Mucosa of stomach (tissue), 1 donor: ENCODE measurements around the gene BAMBI.

ENCODE experiments used
- H3K27me3 ChIP-seq: one replicate; pipeline ENCODE4 v1.7.0; 2013; ENCODE audit warnings: mild to moderate bottlenecking, low read length; ENCODE audit not compliant: control insufficient read depth, insufficient read depth
- H3K36me3 ChIP-seq: one replicate; pipeline ENCODE4 v1.7.0; 2013; ENCODE audit warnings: low read length; ENCODE audit not compliant: control insufficient read depth, insufficient read depth
- H3K4me1 ChIP-seq: one replicate; pipeline ENCODE4 v1.7.0; 2013; ENCODE audit warnings: mild to moderate bottlenecking, low read length; ENCODE audit not compliant: control insufficient read depth, insufficient read depth
- H3K4me3 ChIP-seq: one replicate; pipeline ENCODE4 v1.7.0; 2013; ENCODE audit warnings: low read length
- H3K9ac ChIP-seq: one replicate; pipeline ENCODE4 v1.7.0; 2013; ENCODE audit warnings: mild to moderate bottlenecking, low read length, moderate library complexity
- H3K9me3 ChIP-seq: one replicate; pipeline ENCODE4 v1.7.0; 2013; ENCODE audit warnings: mild to moderate bottlenecking, low read length, moderate library complexity; ENCODE audit not compliant: control insufficient read depth
- donor health status: Pancreatic carcinoma.

The BAMBI gene

GRCh38 chr10:28661035-28661434 is 16.3 kb upstream of the BAMBI start:
- Histone ChIP-seq H3K4me1 (no peaks in the 10 kb centered on the region), H3K9ac (no peak overlapping the region), H3K27me3 (no peaks in the 10 kb centered on the region), H3K9me3 (no peaks in the 10 kb centered on the region), H3K4me3 (no peak overlapping the region), H3K36me3 (no peaks in the 10 kb centered on the region)

GRCh38 chr10:28663576-28664368 is 13.5 kb upstream of the BAMBI start:
- Histone ChIP-seq H3K4me1 (peaks cover 4% of the 10 kb centered on the region), H3K9me3 (no peaks in the 10 kb centered on the region), H3K4me3 (no peak overlapping the region), H3K27me3 (peaks cover 15% of the 10 kb centered on the region), H3K36me3 (no peaks in the 10 kb centered on the region), H3K9ac (no peak overlapping the region)

- Histone ChIP-seq H3K9ac (no peak overlapping the region), H3K4me1 (peaks cover 8% of the 10 kb centered on the region), H3K27me3 (peaks cover 21% of the 10 kb centered on the region)
Observed at GRCh38 chr10:28664369-28664740, 13.0 kb upstream of the BAMBI start.

GRCh38 chr10:28666751-28667467 is 10.4 kb upstream of the BAMBI start:
- Histone ChIP-seq H3K4me3 (no peak overlapping the region), H3K36me3 (no peaks in the 10 kb centered on the region), H3K27me3 (peaks cover 36% of the 10 kb centered on the region), H3K9me3 (no peaks in the 10 kb centered on the region), H3K9ac (no peak overlapping the region), H3K4me1 (peaks cover 8% of the 10 kb centered on the region)

More at GRCh38 chr10:28664369-28664740, 13.0 kb upstream of the BAMBI start:
- Histone ChIP-seq H3K4me3 (no peak overlapping the region), H3K36me3 (no peaks in the 10 kb centered on the region), H3K9me3 (no peaks in the 10 kb centered on the region)

- no peak overlapping the region for H3K4me3 ChIP-seq
- H3K9me3 ChIP-seq = no peaks in the 10 kb centered on the region
- peaks cover 47% of the 10 kb centered on the region for H3K27me3 ChIP-seq
- no peaks in the 10 kb centered on the region for H3K36me3 ChIP-seq
- no peak overlapping the region for H3K9ac ChIP-seq
- H3K4me1 ChIP-seq = peaks cover 8% of the 10 kb centered on the region
Observed at GRCh38 chr10:28668363-28669226, 8.7 kb upstream of the BAMBI start.

GRCh38 chr10:28669227-28670173 is 7.8 kb upstream of the BAMBI start:
- H3K4me1 ChIP-seq = peaks cover 8% of the 10 kb centered on the region
- H3K4me3 ChIP-seq = no peak overlapping the region
- no peaks in the 10 kb centered on the region for H3K9me3 ChIP-seq
- H3K27me3 ChIP-seq = peaks cover 50% of the 10 kb centered on the region
- no peaks in the 10 kb centered on the region for H3K36me3 ChIP-seq
- no peak overlapping the region for H3K9ac ChIP-seq

GRCh38 chr10:28674782-28675181 is 2.5 kb upstream of the BAMBI start:
- Histone ChIP-seq H3K9me3 (no peaks in the 10 kb centered on the region), H3K9ac (no peak overlapping the region), H3K4me1 (peaks cover 10% of the 10 kb centered on the region), H3K4me3 (no peak overlapping the region), H3K27me3 (peaks cover 69% of the 10 kb centered on the region), H3K36me3 (no peaks in the 10 kb centered on the region)

- Histone ChIP-seq H3K4me3 (no peak overlapping the region), H3K4me1 (peaks cover 10% of the 10 kb centered on the region), H3K27me3 (peaks cover 72% of the 10 kb centered on the region), H3K36me3 (no peaks in the 10 kb centered on the region), H3K9me3 (no peaks in the 10 kb centered on the region), H3K9ac (no peak overlapping the region)
Observed at GRCh38 chr10:28676326-28676967, 874 bp upstream of the BAMBI start.

- H3K4me3 ChIP-seq = peak overlapping the region; percentile 12
- peaks cover 10% of the 10 kb centered on the region for H3K4me1 ChIP-seq
- peak overlapping the region; percentile 63 for H3K9ac ChIP-seq
- H3K36me3 ChIP-seq = no peaks in the 10 kb centered on the region
- peaks cover 66% of the 10 kb centered on the region for H3K27me3 ChIP-seq
- no peaks in the 10 kb centered on the region for H3K9me3 ChIP-seq
Observed at GRCh38 chr10:28677888-28678686, 766 bp downstream of the BAMBI start.

GRCh38 chr10:28678687-28679457 is 1.6 kb downstream of the BAMBI start:
- no peak overlapping the region for H3K4me3 ChIP-seq
- H3K9ac ChIP-seq = peak overlapping the region; percentile 2
- peaks cover 58% of the 10 kb centered on the region for H3K27me3 ChIP-seq
- peaks cover 10% of the 10 kb centered on the region for H3K4me1 ChIP-seq
- H3K36me3 ChIP-seq = no peaks in the 10 kb centered on the region
- H3K9me3 ChIP-seq = no peaks in the 10 kb centered on the region
